HCT116 (cell line): ENCODE measurements around the gene CYB5R2. TPM values are rescaled to one million over a fixed set of nuclear protein-coding genes. Genes with fewer than 3 reads are reported as not detected.

ENCODE experiments used
- ATAC-seq: fragments of 200-7000 bp; cut with Tn5 transposase; 2 replicates; pipeline ENCODE4 v1.9.1; 2020; ENCODE audit warnings: mild to moderate bottlenecking, moderate library complexity
- BruUV-seq: library from RNA; stranded (reverse); fragments of 400-500 nt; replicated peaks from 2 replicates; lab custom pipeline; 2021; lab: Mats Ljungman, UMichigan
- CTCF ChIA-PET: fragments of 300-600 bp; sonication (Branson Sonifier 250); formaldehyde crosslinking; loops from one replicate; lab custom pipeline; 2021; ENCODE audit warnings: antibody characterized with exemption; lab: Charles Lee
- POLR2A ChIA-PET: fragments of 300-600, 350-600 bp; sonication (Branson Sonifier 250); formaldehyde crosslinking; loops from one replicate; lab custom pipeline; 2021; ENCODE audit warnings: antibody characterized with exemption; lab: Charles Lee
- RAD21 ChIA-PET, 2 experiments: fragments of 300-600 bp; sonication (Branson Sonifier 250); formaldehyde crosslinking; loops; one replicate each; lab custom pipeline; 2023; ENCODE audit warnings: low total read pairs in 2 of 2; ENCODE audit not compliant: uncharacterized antibody in 2 of 2, unreplicated experiment in 2 of 2, low non-redundant PET in 1 of 2; lab: Charles Lee
- DNase-seq: peaks from one replicate; pipeline ENCODE4 v3.0.0-alpha.2; 2010; ENCODE audit warnings: low read depth, low spot score
- H2AFZ ChIP-seq: fragments of 200-600 bp; shearing (Covaris generic), sonication (generic); 2 replicates; pipeline ENCODE4 v1.6.1; 2017; ENCODE audit warnings: low read depth, mixed run types, mixed read lengths, antibody characterized with exemption, low read length; ENCODE audit not compliant: poor library complexity, severe bottlenecking
- H3K27ac ChIP-seq: 2 replicates; pipeline ENCODE4 v1.5.1; 2012; ENCODE audit warnings: low read depth, low read length
- H3K27me3 ChIP-seq: fragments of 200-600 bp; sonication (generic); 2 replicates; pipeline ENCODE4 v1.6.1; 2016; ENCODE audit warnings: mixed run types, low read length, mixed read lengths; ENCODE audit not compliant: insufficient read depth
- H3K36me3 ChIP-seq, 2 experiments: fragments of 200-500 bp in 1 of 2; fragments of 200-600 bp in 1 of 2; sonication (Bioruptor generic) in 1 of 2; sonication (generic) in 1 of 2; 2 replicates each; pipeline versions ENCODE4 v1.5.1 to v1.6.1; 2014 to 2016; ENCODE audit warnings: low read length in 2 of 2, inconsistent platforms in 1 of 2, mixed read lengths in 1 of 2, mixed run types in 1 of 2; ENCODE audit not compliant: insufficient read depth in 2 of 2, control insufficient read depth in 1 of 2
- H3K4me1 ChIP-seq, 2 experiments: fragments of 200-600 bp in 1 of 2; sonication (generic) in 1 of 2; 2 replicates each; pipeline versions ENCODE4 v1.5.1 to v1.6.1; 2012 to 2017; ENCODE audit warnings: low read length in 2 of 2, inconsistent platforms in 1 of 2, mild to moderate bottlenecking in 1 of 2, mixed read lengths in 1 of 2, mixed run types in 1 of 2, moderate library complexity in 1 of 2; ENCODE audit not compliant: insufficient read depth in 2 of 2, control insufficient read depth in 1 of 2
- H3K4me2 ChIP-seq: fragments of 200-600 bp; sonication (generic); 2 replicates; pipeline ENCODE4 v1.6.1; 2017; ENCODE audit warnings: mixed run types, low read length, mixed read lengths
- H3K4me3 ChIP-seq, 2 experiments: fragments of 200-600 bp in 1 of 2; sonication (generic) in 1 of 2; replicated peaks in 1 of 2; 2 replicates each; pipeline ENCODE4 v1.5.1; 2011 to 2016; ENCODE audit warnings: low read length in 2 of 2, control low read depth in 1 of 2, low read depth in 1 of 2, mild to moderate bottlenecking in 1 of 2, mixed read lengths in 1 of 2, mixed run types in 1 of 2
- H3K79me2 ChIP-seq: fragments of 200-600 bp; sonication (generic); 2 replicates; pipeline ENCODE4 v1.6.1; 2017; ENCODE audit warnings: mild to moderate bottlenecking, mixed run types, low read length, moderate library complexity, mixed read lengths; ENCODE audit not compliant: insufficient read depth
- H3K9ac ChIP-seq: fragments of 200-600 bp; sonication (generic); 2 replicates; pipeline ENCODE4 v1.6.1; 2016; ENCODE audit warnings: low read length, mixed read lengths
- H3K9me2 ChIP-seq: fragments of 200-600 bp; sonication (generic), shearing (Covaris generic); 2 replicates; pipeline ENCODE4 v1.6.1; 2017; ENCODE audit warnings: mixed run types, mild to moderate bottlenecking, moderate library complexity; ENCODE audit not compliant: insufficient read depth
- H3K9me3 ChIP-seq, 2 experiments: fragments of 200-500 bp in 1 of 2; fragments of 200-600 bp in 1 of 2; sonication (Bioruptor generic) in 1 of 2; sonication (generic) in 1 of 2; 2 replicates each; pipeline ENCODE4 v1.6.1; 2014 to 2017; ENCODE audit warnings: low read length in 2 of 2, mixed read lengths in 2 of 2, inconsistent platforms in 1 of 2, low read depth in 1 of 2, mild to moderate bottlenecking in 1 of 2, mixed run types in 1 of 2, moderate library complexity in 1 of 2; ENCODE audit not compliant: control insufficient read depth in 1 of 2, insufficient read depth in 1 of 2
- H4K20me1 ChIP-seq: fragments of 200-600 bp; sonication (generic), shearing (Covaris generic); 2 replicates; pipeline ENCODE4 v1.6.1; 2017; ENCODE audit warnings: mixed run types, mild to moderate bottlenecking, moderate library complexity; ENCODE audit not compliant: insufficient read depth
- ATF3 ChIP-seq: IDR thresholded peaks from 2 replicates; pipeline ENCODE4 v1.6.1; 2012
- CEBPB ChIP-seq: IDR thresholded peaks from 2 replicates; pipeline ENCODE4 v1.6.1; 2012; ENCODE audit warnings: low read depth
- ELF1 ChIP-seq: IDR thresholded peaks from 2 replicates; pipeline ENCODE4 v1.6.1; 2012; ENCODE audit warnings: low read depth, borderline replicate concordance
- EZH2phosphoT487 ChIP-seq: fragments of 200-600 bp; IDR thresholded peaks from 2 replicates; pipeline ENCODE4 v1.6.1; 2018; ENCODE audit warnings: antibody characterized with exemption, borderline replicate concordance
- JUND ChIP-seq: IDR thresholded peaks from 2 replicates; pipeline ENCODE4 v1.6.1; 2012
- MAX ChIP-seq: IDR thresholded peaks from 2 replicates; pipeline ENCODE4 v1.6.1; 2012
- POLR2A ChIP-seq: IDR thresholded peaks from 2 replicates; pipeline ENCODE4 v1.7.0; 2011; ENCODE audit warnings: borderline replicate concordance; ENCODE audit not compliant: insufficient read depth, insufficient read length; ENCODE audit errors: extremely low read depth
- SIN3A ChIP-seq: IDR thresholded peaks from 2 replicates; pipeline ENCODE4 v1.6.1; 2012; ENCODE audit warnings: low read depth
- TCF7L2 ChIP-seq: IDR thresholded peaks from 2 replicates; pipeline ENCODE4 v1.7.0; 2011; ENCODE audit warnings: borderline replicate concordance, inconsistent platforms; ENCODE audit not compliant: insufficient read depth, insufficient read length; ENCODE audit errors: extremely low read depth
- YY1 ChIP-seq: IDR thresholded peaks from 2 replicates; pipeline ENCODE4 v1.6.1; 2011; ENCODE audit warnings: low read length, low read depth, moderate library complexity, mild to moderate bottlenecking; ENCODE audit not compliant: insufficient replicate concordance; ENCODE audit errors: extremely low read depth
- ZFX ChIP-seq: fragments of 450-650 bp; IDR thresholded peaks from 2 replicates; pipeline ENCODE4 v1.6.1; 2017
- ZNF274 ChIP-seq: fragments of 200-500 bp; sonication (Bioruptor generic); IDR thresholded peaks from 2 replicates; pipeline ENCODE4 v1.6.1; 2014; ENCODE audit warnings: mild to moderate bottlenecking, low read depth, low read length, inconsistent platforms
- intact Hi-C: fragments of 100-400 bp; cut with micrococcal nuclease; formaldehyde crosslinking; loops from 2 replicates; pipeline ENCODE4 v1.10.0; 2022
- total RNA-seq: library from RNA; stranded (reverse); gene quantifications from one replicate; pipeline ENCODE4 v1.2.1, GENCODE V29; 2021; ENCODE audit not compliant: unreplicated experiment
- TF ChIP-seq, protein P1 (sequence below): IDR thresholded peaks from 2 replicates; pipeline ENCODE4 v1.6.1; 2011; ENCODE audit warnings: mild to moderate bottlenecking, low read length, moderate library complexity; ENCODE audit not compliant: insufficient replicate concordance; ENCODE audit errors: extremely low read depth

Gene CYB5R2
- total RNA-seq, 1 experiment from 2014 or later: 14.4 TPM

DNA sequence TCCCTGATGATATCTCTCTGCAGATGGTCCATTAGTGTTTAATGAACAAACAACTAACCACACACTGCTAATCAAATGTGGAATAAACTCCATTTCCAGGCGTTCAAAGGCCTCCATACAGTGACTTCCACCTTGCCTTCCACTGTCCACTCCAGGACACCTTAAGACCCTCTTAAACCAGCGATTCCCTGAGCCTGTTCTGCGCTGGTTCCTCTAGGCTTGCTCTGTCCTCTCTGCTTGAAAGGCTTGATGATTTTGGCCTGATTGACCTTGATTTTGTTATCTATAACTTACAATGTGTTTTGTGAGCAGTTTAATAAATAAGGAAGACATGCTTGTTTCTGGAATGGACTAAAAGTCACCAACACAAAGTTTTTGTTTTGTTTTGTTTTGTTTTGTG, 20.9 kb upstream of the CYB5R2 start:
- POLR2A ChIA-PET: no interaction called here

DNA sequence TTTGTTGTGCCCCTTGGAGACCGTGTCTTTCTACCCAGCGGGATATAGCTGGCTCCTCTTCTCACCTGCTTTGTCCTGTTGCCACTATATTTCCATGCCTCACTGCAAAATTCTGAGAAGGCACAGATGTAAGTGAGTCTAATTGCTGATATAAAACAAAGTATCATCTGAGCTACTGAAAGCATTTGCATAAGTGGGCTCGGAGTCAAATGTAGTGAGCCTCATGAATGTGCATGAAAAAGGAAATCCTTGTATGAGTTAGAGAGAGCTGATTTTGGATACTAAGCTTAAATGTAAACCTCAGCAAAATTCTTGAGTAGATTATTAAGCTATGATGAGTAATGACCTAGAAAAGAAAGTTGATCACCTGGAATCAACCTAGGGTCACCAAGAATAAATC, 19.1 kb upstream of the CYB5R2 start:
- ATAC-seq: no peak
- CTCF ChIA-PET: no interaction called here
- POLR2A ChIA-PET: no interaction called here

More for the DNA sequence above, 20.9 kb upstream of the CYB5R2 start:
- H3K36me3 ChIP-seq: no peaks in the 10 kb centered on the region
- H4K20me1 ChIP-seq: no peaks in the 10 kb centered on the region
- no peak overlapping the region for H3K27ac ChIP-seq
- intact Hi-C loops: no loop called here
- ATAC-seq (no peak), DNase-seq (no peak)
- no peaks in the 10 kb centered on the region for H3K9me2 ChIP-seq
- no TSS peak for BruUV-seq
- TF ChIP-seq TCF7L2: no peak
- TF ChIP-seq SIN3A: no peak
- TF ChIP-seq POLR2A: no peak
- TF ChIP-seq MAX: no peak
- TF ChIP-seq EZH2phosphoT487: no peak; the same call in 1 of the 2 replicates
- TF ChIP-seq ELF1: no peak
- no peak for TF ChIP-seq CEBPB
- no peak for TF ChIP-seq ZFX
- no peaks in the 10 kb centered on the region for H3K4me1 ChIP-seq
- H3K4me2 ChIP-seq: peak overlapping the region; percentile 27
- no peak overlapping the region for H3K9ac ChIP-seq
- no peaks in the 10 kb centered on the region for H3K79me2 ChIP-seq
- ChIA-PET CTCF (interaction anchor here (0.6 to 1.3 kb wide), 8 partner anchors 8 to 596 kb away, joined by 3 to 8 read pairs (median 4); partner anchors contain the start of gene EIF3F), RAD21 (no interaction called here)
- no peak overlapping the region for H3K4me3 ChIP-seq
- no peaks in the 10 kb centered on the region for H3K9me3 ChIP-seq
- H3K27me3 ChIP-seq: peaks cover 76% of the 10 kb centered on the region
- H2AFZ ChIP-seq: peak overlapping the region; percentile 77

More for the DNA sequence above, 19.1 kb upstream of the CYB5R2 start:
- Histone ChIP-seq H3K4me1 (no peaks in the 10 kb centered on the region), H3K79me2 (no peaks in the 10 kb centered on the region), H3K9me2 (no peaks in the 10 kb centered on the region), H3K36me3 (no peaks in the 10 kb centered on the region), H3K9me3 (no peaks in the 10 kb centered on the region), H3K9ac (no peak overlapping the region), H3K27me3 (peaks cover 71% of the 10 kb centered on the region), H3K4me3 (no peak overlapping the region), H2AFZ (no peak overlapping the region), H3K4me2 (no peak overlapping the region), H4K20me1 (no peaks in the 10 kb centered on the region)
- RAD21 ChIA-PET: no interaction called here
- DNase-seq: no peak
- no TSS peak for BruUV-seq
- TF ChIP-seq JUND: no peak
- TF ChIP-seq ZNF274: no peak
- no peak for TF ChIP-seq ATF3
- TF ChIP-seq, protein P1, sequence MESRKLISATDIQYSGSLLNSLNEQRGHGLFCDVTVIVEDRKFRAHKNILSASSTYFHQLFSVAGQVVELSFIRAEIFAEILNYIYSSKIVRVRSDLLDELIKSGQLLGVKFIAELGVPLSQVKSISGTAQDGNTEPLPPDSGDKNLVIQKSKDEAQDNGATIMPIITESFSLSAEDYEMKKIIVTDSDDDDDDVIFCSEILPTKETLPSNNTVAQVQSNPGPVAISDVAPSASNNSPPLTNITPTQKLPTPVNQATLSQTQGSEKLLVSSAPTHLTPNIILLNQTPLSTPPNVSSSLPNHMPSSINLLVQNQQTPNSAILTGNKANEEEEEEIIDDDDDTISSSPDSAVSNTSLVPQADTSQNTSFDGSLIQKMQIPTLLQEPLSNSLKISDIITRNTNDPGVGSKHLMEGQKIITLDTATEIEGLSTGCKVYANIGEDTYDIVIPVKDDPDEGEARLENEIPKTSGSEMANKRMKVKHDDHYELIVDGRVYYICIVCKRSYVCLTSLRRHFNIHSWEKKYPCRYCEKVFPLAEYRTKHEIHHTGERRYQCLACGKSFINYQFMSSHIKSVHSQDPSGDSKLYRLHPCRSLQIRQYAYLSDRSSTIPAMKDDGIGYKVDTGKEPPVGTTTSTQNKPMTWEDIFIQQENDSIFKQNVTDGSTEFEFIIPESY: no peak
- no peak for TF ChIP-seq SIN3A
- TF ChIP-seq YY1: no peak
- TF ChIP-seq, all 23 proteins: peak for 0
- no peak overlapping the region for H3K27ac ChIP-seq
- intact Hi-C loops: no loop called here
